K562 (cell line): ENCODE measurements around the gene SETD1B. TPM values are rescaled to one million over a fixed set of nuclear protein-coding genes. Genes with fewer than 3 reads are reported as not detected.

Experiments
- MIER1 ChIP-seq: fragments of 450-650 bp; IDR thresholded peaks from 2 replicates; pipeline ENCODE4 v1.6.1; 2016; ENCODE audit warnings: antibody characterized with exemption, mild to moderate bottlenecking, low read depth
- RBFOX2 ChIP-seq: fragments of 200-400 bp; formaldehyde crosslinking; IDR thresholded peaks from 2 replicates; pipeline ENCODE4 v1.6.1; 2017; ENCODE audit warnings: low read depth, mild to moderate bottlenecking, low read length, moderate library complexity
- SMAD2 ChIP-seq: fragments of 150-350 bp; IDR thresholded peaks from 2 replicates; pipeline ENCODE4 v1.6.1; 2014; ENCODE audit warnings: low read depth, mild to moderate bottlenecking, low read length
- ZZZ3 ChIP-seq: fragments of 450-650 bp; IDR thresholded peaks from 2 replicates; pipeline ENCODE4 v1.6.1; 2016; ENCODE audit warnings: antibody characterized with exemption, mild to moderate bottlenecking, moderate library complexity
- polyA plus RNA-seq, 8 experiments: library from polyadenylated mRNA; depleted of rRNA in 4 of 8; stranded (reverse) in 5 of 8; unstranded in 3 of 8; fragments of >200 nt; fragmentation: Nextera tagmentation in 2 of 8; fragmentation: Illumina TruSeq in 1 of 8; extraction: Ambion mirVana in 2 of 8; extraction: Trizol in 1 of 8; gene quantifications; 2 replicates each; pipeline versions ENCODE4 v1.2.1 to v1.2.3, GENCODE V29; 2011 to 2014; ENCODE audit warnings: inconsistent platforms in 1 of 8, missing spikeins in 1 of 8
- total RNA-seq, 7 experiments: library from RNA; depleted of rRNA in 6 of 7; stranded (reverse); fragments of >200 nt in 6 of 7; fragmentation: Illumina TruSeq in 2 of 7; extraction: Trizol in 2 of 7; gene quantifications; 2 replicates each; pipeline versions ENCODE4 v1.2.1 to v1.2.3, GENCODE V29; 2011 to 2021; ENCODE audit warnings: low replicate concordance in 1 of 7
- TF ChIP-seq, protein P1 (sequence below): fragments of 200-600 bp; sonication (generic); IDR thresholded peaks from one replicate; pipeline ENCODE4 v1.6.1; 2012; ENCODE audit warnings: mild to moderate bottlenecking, low read depth, low read length, inconsistent platforms
- TF ChIP-seq, protein P2 (sequence below): fragments of 250-450 bp; sonication (Bioruptor Pico); IDR thresholded peaks from 2 replicates; pipeline ENCODE4 v1.8.0; 2022; ENCODE audit warnings: inconsistent platforms

SETD1B gene
- total and polyA plus RNA-seq, 9 of the 15 experiments (the other 6 are each of a cell fraction or from before 2014, with no cell fraction given), result 0.48 to 26.6 (median 2.3) TPM

DNA sequence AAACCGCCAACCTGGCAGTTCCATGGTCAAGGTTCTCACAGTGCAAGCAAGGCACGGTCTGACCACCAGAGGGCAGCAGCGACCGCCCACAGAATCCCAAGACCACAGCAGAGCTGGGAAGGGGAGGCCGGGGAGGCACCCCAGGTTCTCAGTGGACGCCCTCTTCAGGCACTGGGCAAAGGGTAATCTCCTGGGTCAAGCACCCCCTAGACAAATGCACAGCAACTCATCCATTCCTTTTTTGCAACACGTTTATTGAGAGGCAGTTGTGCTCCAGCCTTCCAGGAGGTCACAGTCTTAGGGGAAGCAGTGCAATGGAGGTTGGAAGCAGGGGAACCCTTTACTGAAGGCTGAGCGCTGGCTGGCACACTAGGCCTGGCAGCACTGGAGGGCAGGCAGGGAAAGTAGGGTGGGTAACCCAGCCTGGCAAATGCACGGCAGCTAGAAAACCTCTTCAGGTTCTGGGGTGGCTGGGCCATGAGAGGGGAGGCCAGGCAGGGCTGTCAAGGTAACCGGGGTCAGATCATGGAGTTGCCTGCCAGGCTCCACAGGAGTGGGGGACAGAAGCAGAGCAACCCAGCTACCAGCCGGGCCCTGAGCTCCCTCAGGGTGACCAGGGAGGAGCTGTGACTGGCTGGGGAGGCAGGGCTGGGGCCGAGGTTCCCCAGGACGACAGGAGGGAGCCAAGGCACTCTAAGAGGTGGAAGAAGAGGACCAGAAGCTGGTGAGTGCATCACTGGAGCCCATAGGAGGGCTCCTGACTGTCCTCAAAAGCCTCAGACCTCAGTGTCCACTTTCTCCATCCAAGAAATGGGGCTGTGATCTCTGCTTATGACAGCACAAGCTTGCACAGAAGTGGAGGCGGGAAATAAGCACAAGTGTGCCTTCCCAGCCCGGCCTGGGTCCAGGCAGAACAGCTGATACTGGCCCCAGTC, 8.5 kb upstream of the SETD1B start (continued):
- TF ChIP-seq, protein P1, sequence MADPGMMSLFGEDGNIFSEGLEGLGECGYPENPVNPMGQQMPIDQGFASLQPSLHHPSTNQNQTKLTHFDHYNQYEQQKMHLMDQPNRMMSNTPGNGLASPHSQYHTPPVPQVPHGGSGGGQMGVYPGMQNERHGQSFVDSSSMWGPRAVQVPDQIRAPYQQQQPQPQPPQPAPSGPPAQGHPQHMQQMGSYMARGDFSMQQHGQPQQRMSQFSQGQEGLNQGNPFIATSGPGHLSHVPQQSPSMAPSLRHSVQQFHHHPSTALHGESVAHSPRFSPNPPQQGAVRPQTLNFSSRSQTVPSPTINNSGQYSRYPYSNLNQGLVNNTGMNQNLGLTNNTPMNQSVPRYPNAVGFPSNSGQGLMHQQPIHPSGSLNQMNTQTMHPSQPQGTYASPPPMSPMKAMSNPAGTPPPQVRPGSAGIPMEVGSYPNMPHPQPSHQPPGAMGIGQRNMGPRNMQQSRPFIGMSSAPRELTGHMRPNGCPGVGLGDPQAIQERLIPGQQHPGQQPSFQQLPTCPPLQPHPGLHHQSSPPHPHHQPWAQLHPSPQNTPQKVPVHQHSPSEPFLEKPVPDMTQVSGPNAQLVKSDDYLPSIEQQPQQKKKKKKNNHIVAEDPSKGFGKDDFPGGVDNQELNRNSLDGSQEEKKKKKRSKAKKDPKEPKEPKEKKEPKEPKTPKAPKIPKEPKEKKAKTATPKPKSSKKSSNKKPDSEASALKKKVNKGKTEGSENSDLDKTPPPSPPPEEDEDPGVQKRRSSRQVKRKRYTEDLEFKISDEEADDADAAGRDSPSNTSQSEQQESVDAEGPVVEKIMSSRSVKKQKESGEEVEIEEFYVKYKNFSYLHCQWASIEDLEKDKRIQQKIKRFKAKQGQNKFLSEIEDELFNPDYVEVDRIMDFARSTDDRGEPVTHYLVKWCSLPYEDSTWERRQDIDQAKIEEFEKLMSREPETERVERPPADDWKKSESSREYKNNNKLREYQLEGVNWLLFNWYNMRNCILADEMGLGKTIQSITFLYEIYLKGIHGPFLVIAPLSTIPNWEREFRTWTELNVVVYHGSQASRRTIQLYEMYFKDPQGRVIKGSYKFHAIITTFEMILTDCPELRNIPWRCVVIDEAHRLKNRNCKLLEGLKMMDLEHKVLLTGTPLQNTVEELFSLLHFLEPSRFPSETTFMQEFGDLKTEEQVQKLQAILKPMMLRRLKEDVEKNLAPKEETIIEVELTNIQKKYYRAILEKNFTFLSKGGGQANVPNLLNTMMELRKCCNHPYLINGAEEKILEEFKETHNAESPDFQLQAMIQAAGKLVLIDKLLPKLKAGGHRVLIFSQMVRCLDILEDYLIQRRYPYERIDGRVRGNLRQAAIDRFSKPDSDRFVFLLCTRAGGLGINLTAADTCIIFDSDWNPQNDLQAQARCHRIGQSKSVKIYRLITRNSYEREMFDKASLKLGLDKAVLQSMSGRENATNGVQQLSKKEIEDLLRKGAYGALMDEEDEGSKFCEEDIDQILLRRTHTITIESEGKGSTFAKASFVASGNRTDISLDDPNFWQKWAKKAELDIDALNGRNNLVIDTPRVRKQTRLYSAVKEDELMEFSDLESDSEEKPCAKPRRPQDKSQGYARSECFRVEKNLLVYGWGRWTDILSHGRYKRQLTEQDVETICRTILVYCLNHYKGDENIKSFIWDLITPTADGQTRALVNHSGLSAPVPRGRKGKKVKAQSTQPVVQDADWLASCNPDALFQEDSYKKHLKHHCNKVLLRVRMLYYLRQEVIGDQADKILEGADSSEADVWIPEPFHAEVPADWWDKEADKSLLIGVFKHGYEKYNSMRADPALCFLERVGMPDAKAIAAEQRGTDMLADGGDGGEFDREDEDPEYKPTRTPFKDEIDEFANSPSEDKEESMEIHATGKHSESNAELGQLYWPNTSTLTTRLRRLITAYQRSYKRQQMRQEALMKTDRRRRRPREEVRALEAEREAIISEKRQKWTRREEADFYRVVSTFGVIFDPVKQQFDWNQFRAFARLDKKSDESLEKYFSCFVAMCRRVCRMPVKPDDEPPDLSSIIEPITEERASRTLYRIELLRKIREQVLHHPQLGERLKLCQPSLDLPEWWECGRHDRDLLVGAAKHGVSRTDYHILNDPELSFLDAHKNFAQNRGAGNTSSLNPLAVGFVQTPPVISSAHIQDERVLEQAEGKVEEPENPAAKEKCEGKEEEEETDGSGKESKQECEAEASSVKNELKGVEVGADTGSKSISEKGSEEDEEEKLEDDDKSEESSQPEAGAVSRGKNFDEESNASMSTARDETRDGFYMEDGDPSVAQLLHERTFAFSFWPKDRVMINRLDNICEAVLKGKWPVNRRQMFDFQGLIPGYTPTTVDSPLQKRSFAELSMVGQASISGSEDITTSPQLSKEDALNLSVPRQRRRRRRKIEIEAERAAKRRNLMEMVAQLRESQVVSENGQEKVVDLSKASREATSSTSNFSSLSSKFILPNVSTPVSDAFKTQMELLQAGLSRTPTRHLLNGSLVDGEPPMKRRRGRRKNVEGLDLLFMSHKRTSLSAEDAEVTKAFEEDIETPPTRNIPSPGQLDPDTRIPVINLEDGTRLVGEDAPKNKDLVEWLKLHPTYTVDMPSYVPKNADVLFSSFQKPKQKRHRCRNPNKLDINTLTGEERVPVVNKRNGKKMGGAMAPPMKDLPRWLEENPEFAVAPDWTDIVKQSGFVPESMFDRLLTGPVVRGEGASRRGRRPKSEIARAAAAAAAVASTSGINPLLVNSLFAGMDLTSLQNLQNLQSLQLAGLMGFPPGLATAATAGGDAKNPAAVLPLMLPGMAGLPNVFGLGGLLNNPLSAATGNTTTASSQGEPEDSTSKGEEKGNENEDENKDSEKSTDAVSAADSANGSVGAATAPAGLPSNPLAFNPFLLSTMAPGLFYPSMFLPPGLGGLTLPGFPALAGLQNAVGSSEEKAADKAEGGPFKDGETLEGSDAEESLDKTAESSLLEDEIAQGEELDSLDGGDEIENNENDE, result no peak
- TF ChIP-seq, protein P2, sequence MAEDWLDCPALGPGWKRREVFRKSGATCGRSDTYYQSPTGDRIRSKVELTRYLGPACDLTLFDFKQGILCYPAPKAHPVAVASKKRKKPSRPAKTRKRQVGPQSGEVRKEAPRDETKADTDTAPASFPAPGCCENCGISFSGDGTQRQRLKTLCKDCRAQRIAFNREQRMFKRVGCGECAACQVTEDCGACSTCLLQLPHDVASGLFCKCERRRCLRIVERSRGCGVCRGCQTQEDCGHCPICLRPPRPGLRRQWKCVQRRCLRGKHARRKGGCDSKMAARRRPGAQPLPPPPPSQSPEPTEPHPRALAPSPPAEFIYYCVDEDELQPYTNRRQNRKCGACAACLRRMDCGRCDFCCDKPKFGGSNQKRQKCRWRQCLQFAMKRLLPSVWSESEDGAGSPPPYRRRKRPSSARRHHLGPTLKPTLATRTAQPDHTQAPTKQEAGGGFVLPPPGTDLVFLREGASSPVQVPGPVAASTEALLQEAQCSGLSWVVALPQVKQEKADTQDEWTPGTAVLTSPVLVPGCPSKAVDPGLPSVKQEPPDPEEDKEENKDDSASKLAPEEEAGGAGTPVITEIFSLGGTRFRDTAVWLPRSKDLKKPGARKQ (CRISPR knock-in tag), result no peak
- TF ChIP-seq ZZZ3, result no peak
- no peak for TF ChIP-seq SMAD2
- TF ChIP-seq MIER1, result no peak
- TF ChIP-seq RBFOX2, result peak; percentile 46; the same call in 1 of the 2 replicates
